ENCODE data around the gene VPREB3.

Gene VPREB3

DNA sequence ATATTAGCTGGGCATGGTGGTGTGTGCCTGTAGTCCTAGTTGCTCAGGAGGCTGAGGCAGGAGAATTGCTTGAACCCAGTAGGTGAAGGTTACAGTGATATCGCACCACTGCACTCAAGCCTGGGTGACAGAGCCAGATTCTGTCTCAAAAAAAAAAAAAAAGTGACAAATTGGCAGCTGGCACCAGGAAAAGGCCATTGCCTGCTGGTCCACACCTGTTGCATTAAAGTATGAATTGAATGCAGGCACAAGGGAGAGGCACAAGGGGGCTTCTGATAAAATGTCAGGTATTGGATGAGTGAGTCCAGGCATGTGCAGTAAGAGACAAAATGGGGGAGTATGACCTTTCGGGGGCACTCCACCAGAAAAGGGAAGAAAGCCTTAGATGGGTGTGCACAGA lies 31.5 kb downstream of the VPREB3 start:
- no peak for DNase-seq

GRCh38 chr22:23722160-23722559 lies 32.1 kb downstream of the VPREB3 start:
- no peak for DNase-seq

GRCh38 chr22:23720855-23721254 lies 33.4 kb downstream of the VPREB3 start:
- no peak for DNase-seq

- DNase-seq: no peak
Measured at GRCh38 chr22:23718371-23719165, 35.7 kb downstream of the VPREB3 start.

- peak; percentile 59 to 83 for DNase-seq
Measured at GRCh38 chr22:23716811-23717801, 37.1 kb downstream of the VPREB3 start.

DNA sequence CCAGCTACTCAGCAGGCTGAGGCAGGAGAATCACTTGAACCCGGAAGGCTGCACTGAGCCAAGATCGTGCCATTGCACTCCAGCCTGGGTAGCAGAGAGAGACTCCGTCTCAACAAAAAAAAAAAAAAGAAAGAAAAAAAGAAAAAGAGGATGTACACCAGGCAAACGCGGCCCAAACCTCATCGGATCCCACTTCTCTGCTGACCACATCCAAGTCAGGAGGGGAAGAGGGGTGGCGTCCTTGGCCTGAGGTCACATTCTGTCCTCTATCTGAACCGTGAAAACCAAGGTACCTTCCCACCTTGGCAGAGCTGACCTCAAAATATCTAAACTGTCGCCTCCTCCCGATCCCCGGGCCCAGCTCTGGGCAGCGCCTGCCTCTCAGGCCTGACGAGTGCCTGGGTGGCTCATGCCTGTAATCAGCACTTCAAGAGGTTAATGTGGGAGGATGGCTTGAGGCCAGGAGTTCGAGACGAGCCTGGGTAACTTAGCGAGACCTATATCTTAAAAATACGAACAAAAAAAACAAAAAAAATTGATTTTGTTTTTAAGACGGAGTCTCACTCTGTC lies 38.3 kb downstream of the VPREB3 start:
- DNase-seq: peak; percentile 14 to 31

DNA sequence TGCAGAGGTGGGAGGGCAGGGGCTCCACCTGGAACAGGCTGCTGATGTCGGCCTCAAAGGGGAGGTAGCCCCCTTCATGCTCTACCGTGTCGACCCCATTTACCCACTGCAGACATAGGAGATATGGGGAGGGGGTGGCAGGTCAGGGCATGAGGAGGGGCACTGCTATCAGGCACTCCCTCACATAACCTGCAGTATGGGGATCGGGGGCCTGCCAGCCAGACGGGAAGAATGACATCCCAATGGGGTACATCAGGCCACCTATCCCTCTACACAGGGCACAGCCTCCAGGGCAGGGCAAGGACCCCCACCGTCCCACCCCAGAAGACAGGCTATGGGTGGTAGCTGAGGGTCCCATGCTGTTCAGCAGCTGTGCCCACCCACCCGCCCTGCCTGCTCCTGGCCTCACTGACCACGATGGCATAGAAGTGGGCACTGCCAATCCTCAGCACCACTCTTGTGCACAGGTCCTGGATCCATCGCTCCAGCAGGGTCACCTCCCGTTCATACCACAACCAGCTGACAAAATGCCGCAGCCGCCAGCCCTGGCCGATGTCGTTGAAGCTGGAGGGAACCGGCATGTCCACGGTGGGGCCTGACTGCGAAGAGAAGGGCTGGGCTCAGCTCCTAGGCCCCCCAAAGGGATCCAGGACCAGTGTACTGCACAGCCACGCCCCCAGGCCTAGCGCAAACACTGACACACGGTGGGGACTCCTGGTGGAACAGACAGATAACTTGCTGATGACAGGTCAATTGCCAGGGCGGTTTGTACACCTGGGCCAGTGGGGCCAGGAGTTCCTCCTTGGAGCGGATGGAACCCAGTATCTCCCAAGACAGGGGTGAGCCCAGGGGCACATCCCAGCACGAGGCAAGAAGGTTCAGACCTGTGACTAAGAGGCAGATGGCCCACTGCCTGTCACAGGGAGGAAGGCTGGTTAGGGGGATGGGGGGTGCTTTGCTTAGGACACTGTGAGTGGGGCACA lies 39.3 kb downstream of the VPREB3 start:
- no peak for DNase-seq

- no peak for DNase-seq
Measured at GRCh38 chr22:23713696-23714595, 40.3 kb downstream of the VPREB3 start.

DNA sequence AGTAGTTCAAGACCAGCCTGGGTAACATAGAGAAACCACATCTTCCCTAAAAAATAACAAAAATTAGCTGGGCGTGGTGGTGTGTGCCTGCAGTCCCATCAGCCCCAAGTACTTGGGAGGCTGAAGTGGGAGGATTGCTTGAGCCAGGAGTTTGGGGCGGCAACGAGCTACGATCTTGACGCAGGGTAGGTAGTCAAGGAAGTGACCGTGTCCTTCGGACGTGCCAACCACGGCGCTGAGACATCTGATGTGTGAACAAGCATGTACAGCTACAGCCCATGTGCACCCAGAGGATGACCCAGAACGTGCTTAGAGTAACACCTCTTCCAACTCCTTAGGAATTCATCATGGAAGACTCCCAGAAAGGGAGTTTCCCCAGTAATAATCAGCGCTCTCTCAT lies 42.0 kb downstream of the VPREB3 start:
- no peak for DNase-seq

- no peak for DNase-seq
Measured at GRCh38 chr22:23709107-23709506, 45.1 kb downstream of the VPREB3 start.

GRCh38 chr22:23708270-23708669 lies 46.0 kb downstream of the VPREB3 start:
- no peak for DNase-seq

GRCh38 chr22:23705358-23705757 lies 48.9 kb downstream of the VPREB3 start:
- DNase-seq: no peak

DNA sequence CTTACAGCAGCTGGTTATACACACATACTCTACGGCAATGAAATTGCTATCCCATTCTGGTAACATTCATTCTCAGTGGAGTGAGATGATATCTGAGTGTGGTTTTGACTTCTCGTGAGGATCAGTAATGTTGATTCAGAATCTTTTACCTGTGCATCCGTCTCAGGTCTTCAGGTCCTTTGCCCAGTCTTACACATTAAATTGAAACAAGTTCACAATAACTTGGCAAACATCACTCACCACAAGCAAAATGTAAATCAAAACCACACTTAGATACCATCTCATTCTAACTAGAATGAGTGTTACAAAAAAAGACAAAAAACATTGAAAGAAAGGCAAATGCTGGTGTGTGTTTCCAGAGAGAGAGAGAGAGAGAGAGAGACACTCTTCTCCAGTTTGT lies 49.4 kb downstream of the VPREB3 start:
- no peak for DNase-seq

- DNase-seq: no peak
Measured at GRCh38 chr22:23704062-23704461, 50.2 kb downstream of the VPREB3 start.
